IPS-18c (cell line): Measurements from ENCODE around the gene CCDC97.
"Not testable (repeated sequence)": the region's sequence is repeated elsewhere in the genome, so short reads cannot be mapped to it uniquely, and the experiment has no call there.

ENCODE experiments used
- H3K4me3 ChIP-seq: 2 replicates; pipeline ENCODE4 v1.7.0; 2013; ENCODE audit warnings: low read depth, mild to moderate bottlenecking, low read length, moderate library complexity; ENCODE audit not compliant: insufficient read depth
- H3K9me3 ChIP-seq: one replicate; pipeline ENCODE4 v1.6.1; 2013; ENCODE audit warnings: mild to moderate bottlenecking, low read length, moderate library complexity; ENCODE audit not compliant: control insufficient read depth, insufficient read depth

The CCDC97 gene

GRCh38 chr19:41325947-41326706 is 16.2 kb downstream of the CCDC97 start:
- H3K9me3 ChIP-seq = no peaks in the 10 kb centered on the region
- H3K4me3 ChIP-seq = peak overlapping the region; percentile 32; the same call in 1 of the 2 replicates

- Histone ChIP-seq H3K9me3 (no peaks in the 10 kb centered on the region), H3K4me3 (no peak overlapping the region)
Observed at GRCh38 chr19:41327076-41327575, 17.2 kb downstream of the CCDC97 start.

- H3K4me3 ChIP-seq = peak overlapping the region; percentile 3; the same call in 1 of the 2 replicates
Observed at GRCh38 chr19:41327576-41328156, 17.7 kb downstream of the CCDC97 start.

GRCh38 chr19:41328157-41328841 is 18.3 kb downstream of the CCDC97 start:
- Histone ChIP-seq H3K9me3 (no peaks in the 10 kb centered on the region), H3K4me3 (no peak overlapping the region)

More at GRCh38 chr19:41327576-41328156, 17.7 kb downstream of the CCDC97 start:
- no peaks in the 10 kb centered on the region for H3K9me3 ChIP-seq

GRCh38 chr19:41328842-41329225 is 18.9 kb downstream of the CCDC97 start:
- H3K9me3 ChIP-seq = no peaks in the 10 kb centered on the region
- H3K4me3 ChIP-seq = no peak overlapping the region

- H3K9me3 ChIP-seq = no peaks in the 10 kb centered on the region
- H3K4me3 ChIP-seq = no peak overlapping the region
Observed at GRCh38 chr19:41330481-41330880, 20.5 kb downstream of the CCDC97 start.

- Histone ChIP-seq H3K4me3 (no peak overlapping the region), H3K9me3 (no peaks in the 10 kb centered on the region)
Observed at GRCh38 chr19:41330946-41331678, 21.1 kb downstream of the CCDC97 start.

GRCh38 chr19:41332000-41332399 is 22.0 kb downstream of the CCDC97 start:
- H3K4me3 ChIP-seq = no peak overlapping the region
- no peaks in the 10 kb centered on the region for H3K9me3 ChIP-seq

GRCh38 chr19:41332468-41332867 is 22.5 kb downstream of the CCDC97 start:
- H3K4me3 ChIP-seq = no peak overlapping the region
- H3K9me3 ChIP-seq = no peaks in the 10 kb centered on the region

- Histone ChIP-seq H3K4me3 (no peak overlapping the region), H3K9me3 (no peaks in the 10 kb centered on the region)
Observed at GRCh38 chr19:41334793-41335192, 24.8 kb downstream of the CCDC97 start.

GRCh38 chr19:41335467-41335866 is 25.5 kb downstream of the CCDC97 start:
- no peaks in the 10 kb centered on the region for H3K9me3 ChIP-seq
- no peak overlapping the region for H3K4me3 ChIP-seq

- no peaks in the 10 kb centered on the region for H3K9me3 ChIP-seq
Observed at GRCh38 chr19:41339936-41340335, 30.0 kb downstream of the CCDC97 start.

GRCh38 chr19:41341669-41342490 is 31.9 kb downstream of the CCDC97 start:
- no peaks in the 10 kb centered on the region for H3K9me3 ChIP-seq
- no peak overlapping the region for H3K4me3 ChIP-seq

More at GRCh38 chr19:41339936-41340335, 30.0 kb downstream of the CCDC97 start:
- H3K4me3 ChIP-seq = no peak overlapping the region

GRCh38 chr19:41344162-41344561 is 34.2 kb downstream of the CCDC97 start:
- no peak overlapping the region for H3K4me3 ChIP-seq
- no peaks in the 10 kb centered on the region for H3K9me3 ChIP-seq

GRCh38 chr19:41346916-41347315 is 36.9 kb downstream of the CCDC97 start:
- H3K4me3 ChIP-seq, H3K9me3 ChIP-seq: not testable (repeated sequence)

- no peaks in the 10 kb centered on the region for H3K9me3 ChIP-seq
- H3K4me3 ChIP-seq = peak overlapping the region; percentile 78
Observed at GRCh38 chr19:41350735-41351338, 40.9 kb downstream of the CCDC97 start.
